Testis (tissue), 2 donors: ENCODE measurements around the gene KLHL7.

ENCODE experiments used
- POLR2A ChIP-seq: fragments of 450-650 bp; IDR thresholded peaks from one replicate; pipeline ENCODE4 v1.6.1; 2017; ENCODE audit warnings: antibody characterized with exemption, mild to moderate bottlenecking, moderate library complexity
- TF ChIP-seq, protein P1 (sequence below), 3 experiments: fragments of 450-650 bp in 2 of 3; fragments of 200-600 bp in 1 of 3; sonication (generic) in 1 of 3; IDR thresholded peaks; one replicate each; pipeline ENCODE4 v1.5.1; 2016 to 2019; ENCODE audit warnings: antibody characterized with exemption in 3 of 3, mild to moderate bottlenecking in 2 of 3, moderate library complexity in 1 of 3

DNA sequence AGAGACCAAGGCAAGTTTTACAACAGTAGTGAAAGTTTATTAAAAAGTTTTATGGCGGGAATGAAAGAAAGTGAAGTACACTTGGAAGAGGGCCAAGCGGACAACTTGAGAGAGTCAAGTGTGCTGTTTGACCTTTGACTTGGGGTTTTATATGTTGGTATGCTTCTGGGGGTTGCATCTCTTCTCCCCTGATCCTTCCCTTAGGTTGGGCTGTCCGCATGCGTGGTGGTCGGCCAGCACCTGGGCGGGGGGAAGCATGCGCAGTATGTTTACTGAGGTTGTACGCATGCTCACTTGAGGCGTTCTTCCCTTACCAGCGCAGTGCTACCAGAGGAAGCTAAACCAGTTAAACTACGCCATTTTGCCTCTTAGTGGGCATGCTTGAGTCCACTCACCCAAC lies 108.2 kb downstream of the KLHL7 start:
- TF ChIP-seq, protein P1, sequence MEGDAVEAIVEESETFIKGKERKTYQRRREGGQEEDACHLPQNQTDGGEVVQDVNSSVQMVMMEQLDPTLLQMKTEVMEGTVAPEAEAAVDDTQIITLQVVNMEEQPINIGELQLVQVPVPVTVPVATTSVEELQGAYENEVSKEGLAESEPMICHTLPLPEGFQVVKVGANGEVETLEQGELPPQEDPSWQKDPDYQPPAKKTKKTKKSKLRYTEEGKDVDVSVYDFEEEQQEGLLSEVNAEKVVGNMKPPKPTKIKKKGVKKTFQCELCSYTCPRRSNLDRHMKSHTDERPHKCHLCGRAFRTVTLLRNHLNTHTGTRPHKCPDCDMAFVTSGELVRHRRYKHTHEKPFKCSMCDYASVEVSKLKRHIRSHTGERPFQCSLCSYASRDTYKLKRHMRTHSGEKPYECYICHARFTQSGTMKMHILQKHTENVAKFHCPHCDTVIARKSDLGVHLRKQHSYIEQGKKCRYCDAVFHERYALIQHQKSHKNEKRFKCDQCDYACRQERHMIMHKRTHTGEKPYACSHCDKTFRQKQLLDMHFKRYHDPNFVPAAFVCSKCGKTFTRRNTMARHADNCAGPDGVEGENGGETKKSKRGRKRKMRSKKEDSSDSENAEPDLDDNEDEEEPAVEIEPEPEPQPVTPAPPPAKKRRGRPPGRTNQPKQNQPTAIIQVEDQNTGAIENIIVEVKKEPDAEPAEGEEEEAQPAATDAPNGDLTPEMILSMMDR (IDR thresholded peaks at IDR 0.05): no peak
- no peak for TF ChIP-seq POLR2A
